GM12878 (cell line): Measurements from ENCODE around the gene VTI1A. TPM values are rescaled to one million over a fixed set of nuclear protein-coding genes. Genes with fewer than 3 reads are reported as not detected.

ENCODE experiments used
- ATAC-seq: fragments of 200-7000 bp; cut with Tn5 transposase; 3 replicates; pipeline ENCODE4 v1.9.1; 2020; ENCODE audit warnings: mild to moderate bottlenecking, moderate library complexity
- BruUV-seq: library from RNA; stranded (reverse); fragments of 400-500 nt; replicated peaks from 2 replicates; lab custom pipeline; 2021; lab: Mats Ljungman, UMichigan
- CTCF ChIA-PET: fragments of 300-600 bp; sonication (Branson Sonifier 250); formaldehyde crosslinking; extraction: SDS; loops from one replicate; lab custom pipeline; 2021; ENCODE audit warnings: inconsistent platforms; lab: Yijun Ruan, JAX
- POLR2A ChIA-PET: fragments of 350-600 bp; formaldehyde crosslinking; extraction: SDS; loops from one replicate; lab custom pipeline; 2021; ENCODE audit warnings: inconsistent platforms; lab: Charles Lee
- RAD21 ChIA-PET: fragments of 300-600 bp; sonication (Branson Sonifier 250); formaldehyde crosslinking; loops from one replicate; lab custom pipeline; 2023; ENCODE audit warnings: antibody characterized with exemption; ENCODE audit not compliant: unreplicated experiment; lab: Charles Lee
- SMC1A ChIA-PET: fragments of 300-600 bp; sonication (Branson Sonifier 250); formaldehyde crosslinking; loops from one replicate; lab custom pipeline; 2023; ENCODE audit not compliant: unreplicated experiment, uncharacterized antibody; lab: Charles Lee
- DNase-seq: peaks from one replicate; pipeline ENCODE4 v3.0.0-alpha.2; 2011; ENCODE audit warnings: low read depth, low spot score
- FAIRE-seq: peaks from 3 replicates; lab custom pipeline; 2011; peaks lifted over from hg19 to GRCh38; lab: Jason Lieb, UNC
- H2AFZ ChIP-seq: 2 replicates; pipeline ENCODE4 v1.6.0; 2011; ENCODE audit warnings: low read depth, low read length, control low read depth; ENCODE audit not compliant: control insufficient read depth
- H3K27ac ChIP-seq: 2 replicates; pipeline ENCODE4 v1.5.1; 2011; ENCODE audit warnings: control low read depth; ENCODE audit not compliant: control insufficient read depth, insufficient read depth
- H3K27me3 ChIP-seq, 2 experiments: replicated peaks in 1 of 2; 2 replicates each; pipeline versions ENCODE4 v1.6.0 to v1.6.1; 2011; ENCODE audit warnings: low read length in 1 of 2; ENCODE audit not compliant: control insufficient read depth in 2 of 2, insufficient read depth in 2 of 2
- H3K36me3 ChIP-seq, 2 experiments: 2 replicates each; pipeline ENCODE4 v1.5.1; 2011; ENCODE audit warnings: low read length in 1 of 2; ENCODE audit not compliant: control insufficient read depth in 2 of 2, insufficient read depth in 2 of 2
- H3K4me1 ChIP-seq: 2 replicates; pipeline ENCODE4 v1.6.1; 2011; ENCODE audit warnings: mild to moderate bottlenecking, low read length, moderate library complexity, mixed read lengths; ENCODE audit not compliant: control insufficient read depth, insufficient read depth
- H3K4me2 ChIP-seq: 2 replicates; pipeline ENCODE4 v1.6.0; 2011; ENCODE audit warnings: control low read depth; ENCODE audit not compliant: control insufficient read depth, insufficient read depth
- H3K4me3 ChIP-seq: fragments of 200-600 bp; sonication (generic); 2 replicates; pipeline ENCODE4 v1.5.1; 2016
- H3K79me2 ChIP-seq: 2 replicates; pipeline ENCODE4 v1.6.0; 2011; ENCODE audit warnings: low read length; ENCODE audit not compliant: control insufficient read depth, insufficient read depth
- H3K9ac ChIP-seq: 2 replicates; pipeline ENCODE4 v1.8.0; 2011; ENCODE audit warnings: low read length, control low read depth, mixed read lengths; ENCODE audit not compliant: control insufficient read depth, insufficient read depth
- H3K9me3 ChIP-seq: replicated peaks from 3 replicates; pipeline ENCODE4 v1.5.1; 2011; ENCODE audit warnings: mild to moderate bottlenecking, low read length; ENCODE audit not compliant: control insufficient read depth, insufficient read depth
- H4K20me1 ChIP-seq: 2 replicates; pipeline ENCODE4 v1.6.0; 2011; ENCODE audit not compliant: control insufficient read depth, insufficient read depth
- ATF7 ChIP-seq: fragments of 450-650 bp; IDR thresholded peaks from 2 replicates; pipeline ENCODE4 v1.6.1; 2016; ENCODE audit warnings: low read depth, mild to moderate bottlenecking
- CHD2 ChIP-seq: IDR thresholded peaks from 2 replicates; pipeline ENCODE4 v1.6.1; 2011; ENCODE audit warnings: low read depth, low read length, improper control_type of control experiment, borderline replicate concordance
- GATAD2B ChIP-seq: fragments of 450-650 bp; conservative IDR thresholded peaks from 2 replicates; pipeline ENCODE4 v1.6.1; 2017; ENCODE audit warnings: low read depth, mild to moderate bottlenecking, moderate library complexity
- IRF3 ChIP-seq: fragments of 450-650 bp; IDR thresholded peaks from 2 replicates; pipeline ENCODE4 v1.6.1; 2014; ENCODE audit warnings: mild to moderate bottlenecking
- KLF5 ChIP-seq: fragments of 450-650 bp; IDR thresholded peaks from 2 replicates; pipeline ENCODE4 v1.6.1; 2014; ENCODE audit warnings: mild to moderate bottlenecking; ENCODE audit not compliant: partially characterized antibody
- MEF2B ChIP-seq: fragments of 450-650 bp; IDR thresholded peaks from 2 replicates; pipeline ENCODE4 v1.6.1; 2018; ENCODE audit warnings: mild to moderate bottlenecking, moderate library complexity; ENCODE audit not compliant: partially characterized antibody, poor library complexity, severe bottlenecking
- PML ChIP-seq: IDR thresholded peaks from 2 replicates; pipeline ENCODE4 v1.6.1; 2012; ENCODE audit warnings: low read length, inconsistent platforms
- POLR2AphosphoS2 ChIP-seq: IDR thresholded peaks from 2 replicates; pipeline ENCODE4 v1.6.1; 2011; ENCODE audit warnings: low read depth, mild to moderate bottlenecking, low read length, improper control_type of control experiment, moderate library complexity
- SMAD1 ChIP-seq: fragments of 450-650 bp; IDR thresholded peaks from 2 replicates; pipeline ENCODE4 v1.6.1; 2018; ENCODE audit warnings: mild to moderate bottlenecking, low read depth; ENCODE audit not compliant: partially characterized antibody
- ZNF217 ChIP-seq: fragments of 450-650 bp; IDR thresholded peaks from 2 replicates; pipeline ENCODE4 v1.6.1; 2017; ENCODE audit warnings: antibody characterized with exemption, mild to moderate bottlenecking
- WGBS: methylation state at CpG from one replicate; pipeline ENCODE4 v1.1.6; 2016; ENCODE audit warnings: low lambda C conversion rate; ENCODE audit not compliant: insufficient replicate concordance, insufficient coverage; ENCODE audit errors: missing lambda C conversion rate; 5-methylcytosine and 5-hydroxymethylcytosine counted together
- in situ Hi-C: fragments of 300-500 bp; cut with MboI; formaldehyde crosslinking; loops from 9 replicates; pipeline ENCODE4 v1.14.3; 2018; ENCODE audit warnings: mixed read lengths
- intact Hi-C: fragments of 100-400 bp; cut with micrococcal nuclease; formaldehyde crosslinking; loops from one replicate; pipeline ENCODE4 v1.14.2; 2022; ENCODE audit not compliant: unreplicated experiment
- polyA plus RNA-seq, 11 experiments: library from polyadenylated mRNA; depleted of rRNA in 4 of 11; unstranded in 6 of 11; stranded (reverse) in 5 of 11; fragments of >200 nt; fragmentation: Nextera tagmentation in 4 of 11; fragmentation: Illumina TruSeq in 1 of 11; extraction: Ambion mirVana in 4 of 11; extraction: Trizol in 1 of 11; gene quantifications; 1 replicate in 1 of 11; 2 replicates in 10 of 11; pipeline versions ENCODE4 v1.2.1 to v1.2.3, GENCODE V29; 2011 to 2016; ENCODE audit warnings: inconsistent platforms in 2 of 11, missing spikeins in 2 of 11, low read depth in 1 of 11
- total RNA-seq, 4 experiments: library from RNA; depleted of rRNA in 3 of 4; stranded (reverse); fragments of >200 nt in 3 of 4; fragmentation: Illumina TruSeq in 1 of 4; extraction: Trizol in 1 of 4; gene quantifications; 2 replicates each; pipeline versions ENCODE4 v1.2.1 to v1.2.3, GENCODE V29; 2013 to 2021

Gene VTI1A
- total and polyA plus RNA-seq, 10 of the 15 experiments (the other 5 are each of a cell fraction or from before 2014, with no cell fraction given), result 12.4 to 43.2 (median 27.5) TPM

- H4K20me1 ChIP-seq, result no peaks in the 10 kb centered on the region
- H3K4me1 ChIP-seq, result no peaks in the 10 kb centered on the region
- no TSS peak for BruUV-seq
- no peak overlapping the region for H3K4me2 ChIP-seq
- ChIA-PET SMC1A (no interaction called here), CTCF (no interaction called here), POLR2A (no interaction called here), RAD21 (no interaction called here)
- H2AFZ ChIP-seq, result no peak overlapping the region
- WGBS, result 74% methylated on average over 3 of the region's 3 CpGs
- in situ Hi-C loops, result no loop called here
- FAIRE-seq (no peak), DNase-seq (no peak), ATAC-seq (no peak)
- no peaks in the 10 kb centered on the region for H3K27me3 ChIP-seq
- H3K9me3 ChIP-seq, result no peaks in the 10 kb centered on the region
- no peak overlapping the region for H3K4me3 ChIP-seq
- no peaks in the 10 kb centered on the region for H3K79me2 ChIP-seq
- TF ChIP-seq CHD2, result no peak
- no peak for TF ChIP-seq POLR2AphosphoS2
- TF ChIP-seq ZNF217, result no peak
- H3K36me3 ChIP-seq, result no peaks in the 10 kb centered on the region
- intact Hi-C loops, result no loop called here
- no peak overlapping the region for H3K27ac ChIP-seq
- H3K9ac ChIP-seq, result no peak overlapping the region
Observed at GRCh38 chr10:112801004-112801403, 354.0 kb downstream of the VTI1A start.

DNA sequence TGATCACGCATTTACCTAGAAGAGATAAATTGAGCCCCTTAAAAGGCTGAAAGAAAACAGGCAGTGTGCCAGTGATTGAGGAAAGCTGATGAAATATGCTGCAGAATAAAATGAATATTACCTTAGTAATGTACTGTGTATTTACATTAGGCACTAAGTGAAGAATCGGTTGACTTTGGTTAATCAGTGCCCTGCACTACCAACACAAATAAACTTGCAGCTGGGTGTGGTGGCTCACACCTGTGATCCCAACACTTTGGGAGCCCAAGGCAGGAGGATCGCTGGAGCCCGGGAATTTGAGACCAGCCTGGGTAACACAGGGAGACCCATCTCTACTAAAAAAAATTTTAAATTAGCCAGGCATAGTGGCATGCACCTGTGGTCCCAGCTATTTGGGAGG lies 354.7 kb downstream of the VTI1A start:
- in situ Hi-C loops, result no loop called here
- Histone ChIP-seq H3K9me3 (no peaks in the 10 kb centered on the region), H2AFZ (no peak overlapping the region), H3K79me2 (no peaks in the 10 kb centered on the region), H3K27me3 (no peaks in the 10 kb centered on the region), H3K4me2 (no peak overlapping the region), H3K4me3 (no peak overlapping the region), H3K4me1 (no peaks in the 10 kb centered on the region), H3K9ac (no peak overlapping the region), H3K27ac (no peak overlapping the region), H4K20me1 (no peaks in the 10 kb centered on the region), H3K36me3 (no peaks in the 10 kb centered on the region)
- SMC1A ChIA-PET, result no interaction called here
- FAIRE-seq (no peak), ATAC-seq (no peak), DNase-seq (no peak)
- CTCF ChIA-PET, result no interaction called here
- intact Hi-C loops, result no loop called here
- POLR2A ChIA-PET, result no interaction called here
- BruUV-seq, result no TSS peak
- WGBS, result 94% methylated on average over 4 of the region's 4 CpGs
- no peak for TF ChIP-seq KLF5
- TF ChIP-seq MEF2B, result no peak
- no peak for TF ChIP-seq SMAD1
- no peak for TF ChIP-seq PML
- TF ChIP-seq ATF7, result no peak
- TF ChIP-seq GATAD2B, result no peak
- TF ChIP-seq IRF3, result no peak
- RAD21 ChIA-PET, result no interaction called here
